CD8-positive, alpha-beta memory T cell (primary cell): ENCODE results near the gene ROCK2. TPM values are rescaled to one million over a fixed set of nuclear protein-coding genes. Genes with fewer than 3 reads are reported as not detected.

Experiments used
- CTCF ChIA-PET: fragments of 350-600 bp; sonication (Branson Sonifier 250); formaldehyde crosslinking; loops from one replicate; lab custom pipeline; 2021; ENCODE audit warnings: antibody characterized with exemption; lab: Charles Lee
- POLR2A ChIA-PET: fragments of 350-600 bp; sonication (Branson Sonifier 250); formaldehyde crosslinking; loops from one replicate; lab custom pipeline; 2021; ENCODE audit warnings: antibody characterized with exemption; lab: Charles Lee
- DNase-seq, 5 donors: peaks; one replicate each; pipeline versions ENCODE4 v3.0.0 to v3.0.0-alpha.2; 2020 to 2022; ENCODE audit warnings: mixed read lengths in 1 of 5
- H3K27ac ChIP-seq: one replicate; pipeline ENCODE4 v1.7.0; 2013; ENCODE audit warnings: low read depth, mild to moderate bottlenecking, low read length, moderate library complexity
- H3K27me3 ChIP-seq: 2 replicates; pipeline ENCODE4 v1.7.0; 2013; ENCODE audit warnings: low read length, mild to moderate bottlenecking; ENCODE audit not compliant: insufficient read depth, poor library complexity, severe bottlenecking
- H3K36me3 ChIP-seq: 2 replicates; pipeline ENCODE4 v1.7.0; 2013; ENCODE audit warnings: mild to moderate bottlenecking, low read length, moderate library complexity; ENCODE audit not compliant: insufficient read depth
- H3K4me1 ChIP-seq: 2 replicates; pipeline ENCODE4 v1.7.0; 2013; ENCODE audit warnings: mild to moderate bottlenecking, low read length, moderate library complexity; ENCODE audit not compliant: insufficient read depth
- H3K4me3 ChIP-seq: 2 replicates; pipeline ENCODE4 v1.7.0; 2013; ENCODE audit warnings: mild to moderate bottlenecking, low read length
- H3K9me3 ChIP-seq: 2 replicates; pipeline ENCODE4 v1.7.0; 2013; ENCODE audit warnings: mild to moderate bottlenecking, low read length
- H3K27ac Mint-ChIP-seq, 8 donors: one replicate each; pipeline ENCODE4 v1.8.0; 2020 to 2021; ENCODE audit warnings: mixed read lengths in 8 of 8, mild to moderate bottlenecking in 6 of 8, inconsistent platforms in 3 of 8, moderate library complexity in 3 of 8
- H3K27me3 Mint-ChIP-seq, 2 donors: one replicate each; pipeline ENCODE4 v1.8.0; 2020 to 2021; ENCODE audit warnings: mixed read lengths in 2 of 2, mild to moderate bottlenecking in 1 of 2, moderate library complexity in 1 of 2
- H3K36me3 Mint-ChIP-seq, 3 donors: one replicate each; pipeline ENCODE4 v1.8.0; 2020 to 2021; ENCODE audit warnings: mixed read lengths in 3 of 3, inconsistent platforms in 1 of 3, mild to moderate bottlenecking in 1 of 3
- H3K4me1 Mint-ChIP-seq, 3 donors: one replicate each; pipeline ENCODE4 v1.8.0; 2020 to 2021; ENCODE audit warnings: mixed read lengths in 3 of 3, inconsistent platforms in 1 of 3, mild to moderate bottlenecking in 1 of 3
- H3K4me3 Mint-ChIP-seq, 7 donors: one replicate each; pipeline ENCODE4 v1.8.0; 2020 to 2021; ENCODE audit warnings: mixed read lengths in 7 of 7, mild to moderate bottlenecking in 6 of 7, moderate library complexity in 4 of 7, inconsistent platforms in 2 of 7
- H3K9me3 Mint-ChIP-seq, 5 donors: one replicate each; pipeline ENCODE4 v1.8.0; 2020 to 2022; ENCODE audit warnings: mixed read lengths in 5 of 5, mild to moderate bottlenecking in 3 of 5, moderate library complexity in 2 of 5, inconsistent platforms in 1 of 5
- polyA plus RNA-seq: library from polyadenylated mRNA; unstranded; fragments of 300-500 nt; fragmentation: Illumina TruSeq; gene quantifications from one replicate; pipeline ENCODE4 v1.2.3, GENCODE V29; 2021
- total RNA-seq, 2 experiments: library from RNA; stranded (reverse); gene quantifications; one replicate each; pipeline ENCODE4 v1.2.3, GENCODE V29; 2021

The ROCK2 gene
- total and polyA plus RNA-seq, 3 experiments from 2014 or later: 15.5 to 22.9 (median 19.5) TPM

GRCh38 chr2:11213090-11213638, 131.3 kb downstream of the ROCK2 start:
- H3K36me3 Mint-ChIP-seq: peaks cover 11 to 70% (median 22%) of the 10 kb centered on the region in 3 donors
- CTCF ChIA-PET: no interaction called here
- H3K27me3 Mint-ChIP-seq: no peaks in the 10 kb centered on the region
- no peak for DNase-seq
- H3K27ac ChIP-seq: no peak overlapping the region
- H3K4me3 ChIP-seq: no peak overlapping the region
- no peaks in the 10 kb centered on the region for H3K4me1 Mint-ChIP-seq
- H3K9me3 ChIP-seq: no peaks in the 10 kb centered on the region
- POLR2A ChIA-PET: no interaction called here
- peaks cover 14% of the 10 kb centered on the region for H3K36me3 ChIP-seq
- H3K27me3 ChIP-seq: no peaks in the 10 kb centered on the region
- H3K4me1 ChIP-seq: no peaks in the 10 kb centered on the region
- H3K9me3 Mint-ChIP-seq: no peaks in the 10 kb centered on the region
- peak overlapping the region in 1 of 8 donors; percentile 48 for H3K27ac Mint-ChIP-seq
- H3K4me3 Mint-ChIP-seq: no peak overlapping the region

- ChIA-PET POLR2A (no interaction called here), CTCF (no interaction called here)
- Mint-ChIP-seq H3K4me1 (no peaks in the 10 kb centered on the region), H3K4me3 (no peak overlapping the region), H3K36me3 (peaks cover 11 to 67% (median 22%) of the 10 kb centered on the region in 3 donors), H3K9me3 (no peaks in the 10 kb centered on the region), H3K27me3 (no peaks in the 10 kb centered on the region), H3K27ac (peak overlapping the region in 2 of 8 donors; percentile 10 to 54)
- Histone ChIP-seq H3K27me3 (no peaks in the 10 kb centered on the region), H3K36me3 (peaks cover 12% of the 10 kb centered on the region), H3K4me3 (no peak overlapping the region), H3K4me1 (no peaks in the 10 kb centered on the region), H3K27ac (no peak overlapping the region), H3K9me3 (no peaks in the 10 kb centered on the region)
- DNase-seq: no peak
Observed at GRCh38 chr2:11212645-11213044, 131.8 kb downstream of the ROCK2 start.

- DNase-seq: no peak
- Mint-ChIP-seq H3K4me1 (peaks cover 15 to 22% (median 22%) of the 10 kb centered on the region in 3 donors), H3K4me3 (no peak overlapping the region), H3K36me3 (peaks cover 3 to 46% (median 21%) of the 10 kb centered on the region in 3 donors), H3K27me3 (no peaks in the 10 kb centered on the region), H3K27ac (peak overlapping the region in 1 of 8 donors; percentile 30), H3K9me3 (no peaks in the 10 kb centered on the region)
- no peaks in the 10 kb centered on the region for H3K9me3 ChIP-seq
- no peak overlapping the region for H3K4me3 ChIP-seq
- no peaks in the 10 kb centered on the region for H3K27me3 ChIP-seq
- H3K27ac ChIP-seq: no peak overlapping the region
- ChIA-PET CTCF (no interaction called here), POLR2A (no interaction called here)
- no peaks in the 10 kb centered on the region for H3K4me1 ChIP-seq
- peaks cover 3% of the 10 kb centered on the region for H3K36me3 ChIP-seq
Observed at GRCh38 chr2:11208083-11208482, 136.4 kb downstream of the ROCK2 start.

GRCh38 chr2:11203480-11203879, 141.0 kb downstream of the ROCK2 start:
- CTCF ChIA-PET: interaction anchor here (0.9 to 1.6 kb wide), 2 partner anchors 25 to 48 kb away, joined by 3 read pairs; partner anchors contain the start of gene SLC66A3
- H3K27me3 Mint-ChIP-seq: no peaks in the 10 kb centered on the region
- H3K27ac Mint-ChIP-seq: peak overlapping the region in 6 of 8 donors; percentile 7 to 58 (median 48)
- H3K4me3 Mint-ChIP-seq: no peak overlapping the region
- H3K36me3 Mint-ChIP-seq: peaks cover 0 to 55% (median 23%) of the 10 kb centered on the region in 3 donors
- POLR2A ChIA-PET: no interaction called here
- no peaks in the 10 kb centered on the region for H3K9me3 Mint-ChIP-seq
- peaks cover 15 to 23% (median 22%) of the 10 kb centered on the region in 3 donors for H3K4me1 Mint-ChIP-seq
- H3K27me3 ChIP-seq: no peaks in the 10 kb centered on the region
- no peak overlapping the region for H3K4me3 ChIP-seq
- H3K36me3 ChIP-seq: peaks cover 8% of the 10 kb centered on the region
- no peak overlapping the region for H3K27ac ChIP-seq
- H3K4me1 ChIP-seq: no peaks in the 10 kb centered on the region
- no peak for DNase-seq
- no peaks in the 10 kb centered on the region for H3K9me3 ChIP-seq

- no peak overlapping the region for H3K4me3 ChIP-seq
- H3K27me3 Mint-ChIP-seq: no peaks in the 10 kb centered on the region
- H3K4me1 ChIP-seq: no peaks in the 10 kb centered on the region
- no peaks in the 10 kb centered on the region for H3K27me3 ChIP-seq
- H3K36me3 Mint-ChIP-seq: peaks cover 0 to 55% (median 21%) of the 10 kb centered on the region in 3 donors
- H3K27ac ChIP-seq: no peak overlapping the region
- peaks cover 15 to 23% (median 22%) of the 10 kb centered on the region in 3 donors for H3K4me1 Mint-ChIP-seq
- no peak for DNase-seq
- H3K9me3 ChIP-seq: no peaks in the 10 kb centered on the region
- H3K9me3 Mint-ChIP-seq: no peaks in the 10 kb centered on the region
- CTCF ChIA-PET: interaction anchor here (1.2 kb wide), 1 partner anchor 39 kb away, joined by 3 read pairs; no protein-coding TSS in a partner anchor
- POLR2A ChIA-PET: no interaction called here
- H3K4me3 Mint-ChIP-seq: no peak overlapping the region
- peaks cover 4% of the 10 kb centered on the region for H3K36me3 ChIP-seq
- peak overlapping the region in 2 of 8 donors; percentile 31 to 50 for H3K27ac Mint-ChIP-seq
Observed at GRCh38 chr2:11201969-11202368, 142.5 kb downstream of the ROCK2 start.

- no peak for DNase-seq
- Histone ChIP-seq H3K4me1 (no peaks in the 10 kb centered on the region), H3K27me3 (no peaks in the 10 kb centered on the region), H3K9me3 (no peaks in the 10 kb centered on the region), H3K36me3 (peaks cover 4% of the 10 kb centered on the region), H3K27ac (no peak overlapping the region), H3K4me3 (no peak overlapping the region)
- H3K36me3 Mint-ChIP-seq: peaks cover 0 to 57% (median 20%) of the 10 kb centered on the region in 3 donors
- ChIA-PET POLR2A (no interaction called here), CTCF (no interaction called here)
- H3K27ac Mint-ChIP-seq: no peak overlapping the region
- peaks cover 13 to 23% (median 22%) of the 10 kb centered on the region in 3 donors for H3K4me1 Mint-ChIP-seq
- no peaks in the 10 kb centered on the region for H3K27me3 Mint-ChIP-seq
- no peaks in the 10 kb centered on the region for H3K9me3 Mint-ChIP-seq
- H3K4me3 Mint-ChIP-seq: no peak overlapping the region
Observed at GRCh38 chr2:11200651-11201050, 143.8 kb downstream of the ROCK2 start.

- Mint-ChIP-seq H3K27me3 (no peaks in the 10 kb centered on the region), H3K9me3 (no peaks in the 10 kb centered on the region), H3K27ac (no peak overlapping the region), H3K36me3 (peaks cover 0 to 69% (median 21%) of the 10 kb centered on the region in 3 donors), H3K4me1 (no peaks in the 10 kb centered on the region), H3K4me3 (no peak overlapping the region)
- Histone ChIP-seq H3K27ac (no peak overlapping the region), H3K4me1 (no peaks in the 10 kb centered on the region), H3K4me3 (no peak overlapping the region), H3K36me3 (peaks cover 4% of the 10 kb centered on the region), H3K27me3 (no peaks in the 10 kb centered on the region), H3K9me3 (no peaks in the 10 kb centered on the region)
- DNase-seq: no peak
- ChIA-PET CTCF (no interaction called here), POLR2A (no interaction called here)
Observed at GRCh38 chr2:11196246-11196645, 148.2 kb downstream of the ROCK2 start.

- Histone ChIP-seq H3K36me3 (peaks cover 4% of the 10 kb centered on the region), H3K27me3 (no peaks in the 10 kb centered on the region), H3K27ac (no peak overlapping the region), H3K9me3 (no peaks in the 10 kb centered on the region), H3K4me1 (no peaks in the 10 kb centered on the region), H3K4me3 (no peak overlapping the region)
- H3K4me3 Mint-ChIP-seq: no peak overlapping the region
- H3K27ac Mint-ChIP-seq: no peak overlapping the region
- no peak for DNase-seq
- H3K4me1 Mint-ChIP-seq: no peaks in the 10 kb centered on the region
- no peaks in the 10 kb centered on the region for H3K9me3 Mint-ChIP-seq
- ChIA-PET CTCF (no interaction called here), POLR2A (no interaction called here)
- H3K27me3 Mint-ChIP-seq: no peaks in the 10 kb centered on the region
- H3K36me3 Mint-ChIP-seq: peaks cover 3 to 71% (median 15%) of the 10 kb centered on the region in 3 donors
Observed at GRCh38 chr2:11187731-11188130, 156.7 kb downstream of the ROCK2 start.
